LNCaP clone FGC (cell line): ENCODE data around the gene LETMD1.

Source experiments
- DNase-seq: peaks from one replicate; pipeline ENCODE4 v3.0.0-alpha.2; 2011; ENCODE audit warnings: low read depth
- H3K4me3 ChIP-seq: 2 replicates; pipeline ENCODE4 v1.5.1; 2011; ENCODE audit warnings: mild to moderate bottlenecking, low read depth, low read length, control low read depth
- TF ChIP-seq, protein P1 (sequence below): IDR thresholded peaks from 2 replicates; pipeline ENCODE4 v1.5.1; 2012; ENCODE audit warnings: mild to moderate bottlenecking; ENCODE audit not compliant: control insufficient read depth, insufficient read depth; ENCODE audit errors: extremely low read depth

The LETMD1 gene

DNA sequence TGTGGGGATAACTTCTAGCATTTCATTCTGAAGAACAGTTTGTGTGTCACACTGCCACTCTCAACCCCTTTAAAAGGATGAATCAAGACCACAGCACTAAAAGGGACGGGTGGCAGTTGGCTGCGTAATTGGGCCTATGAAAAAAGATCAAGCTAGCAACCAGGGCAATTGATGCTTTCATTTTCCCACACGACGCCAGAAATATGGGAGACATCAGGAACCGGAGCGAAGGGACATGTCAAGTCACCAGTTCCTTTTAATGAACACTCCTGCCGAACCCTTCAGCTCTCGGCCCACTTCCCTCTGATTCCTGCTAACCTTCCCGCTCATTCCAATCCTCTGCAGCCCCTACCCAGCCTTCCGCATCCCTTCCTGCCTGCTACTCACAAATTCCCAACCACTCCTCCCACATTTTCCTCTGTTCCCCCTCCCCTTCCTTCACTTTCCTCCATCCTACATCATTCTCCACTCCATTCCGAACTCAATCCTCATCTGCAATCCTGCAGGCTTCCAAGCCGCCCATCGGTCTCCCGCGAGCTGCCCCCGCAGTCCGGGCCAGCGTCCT is 34.5 kb downstream of the LETMD1 start:
- no peak for DNase-seq

DNA sequence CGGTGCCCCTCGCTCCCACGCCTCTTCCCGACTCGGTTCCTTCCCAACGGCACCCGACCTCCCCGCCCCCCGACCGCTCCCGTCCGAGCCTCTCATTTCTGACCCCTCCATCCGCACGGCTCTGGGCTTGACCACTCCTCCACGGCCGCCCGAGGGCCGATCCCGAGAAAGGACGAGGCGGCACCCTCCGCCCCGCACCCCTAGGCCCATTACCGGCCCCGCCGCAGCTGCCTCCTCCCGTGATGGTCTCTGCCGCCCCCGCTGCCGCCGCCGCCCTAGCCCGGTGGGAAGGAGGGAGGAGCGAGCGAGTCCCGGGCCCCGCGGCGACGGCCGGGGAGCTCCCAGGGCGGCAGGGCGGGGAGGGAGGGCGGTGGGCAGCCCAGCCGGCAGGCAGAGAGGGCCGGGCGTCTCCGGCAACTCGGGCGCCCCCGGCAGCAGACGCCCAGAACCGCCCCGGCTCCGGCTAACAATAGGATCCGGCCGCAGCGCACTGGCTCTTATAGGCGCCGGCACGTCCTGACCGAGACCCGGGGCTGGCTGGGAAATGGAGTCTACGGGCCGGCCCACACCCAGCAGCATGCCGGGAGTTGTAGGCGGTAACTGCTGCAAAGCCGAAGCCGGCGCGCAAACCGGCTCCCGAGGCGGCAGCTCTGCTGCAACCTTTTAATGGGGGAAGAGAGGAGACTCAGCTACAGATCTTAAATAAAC is 35.2 kb downstream of the LETMD1 start, which contains the start of gene CSRNP2:
TSS of gene CSRNP2 (minus strand) at position 471 of the 708 bp plus-strand sequence. CDS start 7,035 bp downstream, outside the sequence.
- peak; percentile 80 for DNase-seq
- H3K4me3 ChIP-seq: peak within 1 kb of the TSS; percentile 70
- TF ChIP-seq, protein P1, sequence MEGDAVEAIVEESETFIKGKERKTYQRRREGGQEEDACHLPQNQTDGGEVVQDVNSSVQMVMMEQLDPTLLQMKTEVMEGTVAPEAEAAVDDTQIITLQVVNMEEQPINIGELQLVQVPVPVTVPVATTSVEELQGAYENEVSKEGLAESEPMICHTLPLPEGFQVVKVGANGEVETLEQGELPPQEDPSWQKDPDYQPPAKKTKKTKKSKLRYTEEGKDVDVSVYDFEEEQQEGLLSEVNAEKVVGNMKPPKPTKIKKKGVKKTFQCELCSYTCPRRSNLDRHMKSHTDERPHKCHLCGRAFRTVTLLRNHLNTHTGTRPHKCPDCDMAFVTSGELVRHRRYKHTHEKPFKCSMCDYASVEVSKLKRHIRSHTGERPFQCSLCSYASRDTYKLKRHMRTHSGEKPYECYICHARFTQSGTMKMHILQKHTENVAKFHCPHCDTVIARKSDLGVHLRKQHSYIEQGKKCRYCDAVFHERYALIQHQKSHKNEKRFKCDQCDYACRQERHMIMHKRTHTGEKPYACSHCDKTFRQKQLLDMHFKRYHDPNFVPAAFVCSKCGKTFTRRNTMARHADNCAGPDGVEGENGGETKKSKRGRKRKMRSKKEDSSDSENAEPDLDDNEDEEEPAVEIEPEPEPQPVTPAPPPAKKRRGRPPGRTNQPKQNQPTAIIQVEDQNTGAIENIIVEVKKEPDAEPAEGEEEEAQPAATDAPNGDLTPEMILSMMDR: no peak

More for the DNA sequence above, 34.5 kb downstream of the LETMD1 start:
- TF ChIP-seq, protein P1: no peak
- H3K4me3 ChIP-seq: peak overlapping the region; percentile 70

DNA sequence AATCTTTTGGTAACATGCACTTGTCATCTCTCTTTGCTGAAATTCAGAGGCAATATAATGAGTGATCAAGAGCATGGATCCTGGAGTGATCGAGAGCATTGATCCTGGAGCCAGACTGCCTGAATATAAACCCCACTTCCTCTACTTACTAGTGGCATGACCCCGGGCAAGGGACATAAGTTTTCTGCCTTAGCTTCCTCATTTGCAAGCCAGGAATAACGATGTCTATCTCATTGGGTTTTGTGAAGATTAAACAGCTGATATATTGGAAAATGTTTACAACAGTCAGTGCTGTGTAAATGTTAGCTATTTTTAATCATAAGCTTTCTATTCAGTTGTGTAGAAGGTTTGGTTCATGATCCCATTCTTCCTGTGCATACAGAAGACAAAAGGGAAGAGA is 37.6 kb downstream of the LETMD1 start:
- no peak overlapping the region for H3K4me3 ChIP-seq
- no peak for DNase-seq
- TF ChIP-seq, protein P1: no peak

DNA sequence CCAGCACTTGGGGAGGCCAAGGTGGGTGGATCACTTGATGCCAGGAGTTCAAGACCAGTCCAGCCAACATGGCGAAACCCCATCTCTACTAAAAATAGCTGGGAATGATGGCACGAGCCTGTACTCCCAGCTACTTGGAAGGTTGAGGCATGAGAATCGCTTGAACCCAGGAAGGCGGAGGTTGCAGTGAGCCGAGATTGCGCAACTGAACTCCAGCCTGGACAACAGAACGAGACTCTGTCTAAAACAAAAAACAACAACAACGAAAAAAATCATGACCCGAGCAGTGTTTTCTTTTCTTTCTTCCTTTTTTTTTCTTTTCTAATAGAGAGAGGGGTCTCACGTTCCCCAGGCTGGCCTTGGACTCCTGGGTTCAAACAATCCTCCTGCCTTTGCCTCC is 38.8 kb downstream of the LETMD1 start:
- H3K4me3 ChIP-seq: no peak overlapping the region
- TF ChIP-seq, protein P1: no peak
- no peak for DNase-seq

DNA sequence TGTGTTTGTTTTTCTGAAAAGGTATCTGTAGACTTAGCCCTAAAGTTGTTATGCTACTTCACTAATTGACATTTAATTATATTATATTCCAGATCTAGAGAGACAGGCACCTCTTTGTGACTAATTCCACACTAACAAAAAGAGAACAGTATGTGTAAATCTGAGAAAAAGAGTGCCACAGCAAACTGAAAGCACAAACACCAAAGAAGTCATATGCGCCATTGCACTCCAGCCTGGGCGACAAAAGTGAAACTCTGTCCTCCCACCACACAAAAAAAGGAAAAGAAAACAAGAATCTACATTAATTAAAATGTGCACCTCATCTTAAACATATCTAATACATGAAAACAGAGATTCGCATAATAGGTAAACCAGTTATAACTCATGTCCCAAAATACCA is 39.7 kb downstream of the LETMD1 start:
- DNase-seq: no peak
- TF ChIP-seq, protein P1: no peak

DNA sequence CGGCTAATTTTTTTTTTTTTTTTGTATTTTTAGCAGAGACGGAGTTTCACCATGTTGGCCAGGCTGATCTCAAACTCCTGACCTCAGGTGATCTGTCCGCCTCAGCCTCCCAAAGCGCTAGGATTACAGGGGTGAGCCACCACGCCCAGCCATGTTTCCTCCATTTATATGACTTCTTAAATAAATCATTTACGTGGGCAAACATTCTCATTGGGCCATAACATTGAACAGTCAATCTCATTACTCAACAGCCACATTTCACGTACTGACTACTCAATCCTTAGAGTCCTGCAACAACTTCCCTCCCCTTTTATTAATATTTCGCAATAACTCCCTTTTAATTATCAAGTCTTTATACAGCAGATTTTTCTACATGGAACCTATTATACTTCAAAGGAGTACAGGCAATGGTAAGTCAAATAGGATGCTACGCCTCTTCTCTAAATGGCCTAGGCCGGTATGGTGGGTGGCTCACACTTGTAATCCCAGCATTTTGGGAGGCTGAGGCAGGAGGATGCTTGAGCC is 42.6 kb downstream of the LETMD1 start:
- H3K4me3 ChIP-seq: no peak overlapping the region
- no peak for DNase-seq
- TF ChIP-seq, protein P1: no peak

More for the DNA sequence above, 39.7 kb downstream of the LETMD1 start:
- no peak overlapping the region for H3K4me3 ChIP-seq
